HCT116 (cell line): ENCODE data around the gene CHKA. TPM values are rescaled to one million over a fixed set of nuclear protein-coding genes. Genes with fewer than 3 reads are reported as not detected.

ENCODE experiments used
- FOSL1 ChIP-seq: IDR thresholded peaks from 2 replicates; pipeline ENCODE4 v1.6.1; 2012; ENCODE audit warnings: low read depth
- RAD21 ChIP-seq: IDR thresholded peaks from 2 replicates; pipeline ENCODE4 v1.6.1; 2012; ENCODE audit warnings: low read depth, mild to moderate bottlenecking
- SP1 ChIP-seq: IDR thresholded peaks from 2 replicates; pipeline ENCODE4 v1.6.1; 2012; ENCODE audit warnings: low read depth
- TCF7L2 ChIP-seq: IDR thresholded peaks from 2 replicates; pipeline ENCODE4 v1.7.0; 2011; ENCODE audit warnings: borderline replicate concordance, inconsistent platforms; ENCODE audit not compliant: insufficient read depth, insufficient read length; ENCODE audit errors: extremely low read depth
- YY1 ChIP-seq: IDR thresholded peaks from 2 replicates; pipeline ENCODE4 v1.6.1; 2011; ENCODE audit warnings: low read length, low read depth, moderate library complexity, mild to moderate bottlenecking; ENCODE audit not compliant: insufficient replicate concordance; ENCODE audit errors: extremely low read depth
- ZFX ChIP-seq: fragments of 450-650 bp; IDR thresholded peaks from 2 replicates; pipeline ENCODE4 v1.6.1; 2017
- ZNF274 ChIP-seq: fragments of 200-500 bp; sonication (Bioruptor generic); IDR thresholded peaks from 2 replicates; pipeline ENCODE4 v1.6.1; 2014; ENCODE audit warnings: mild to moderate bottlenecking, low read depth, low read length, inconsistent platforms
- microRNA-seq: library from miRNA; unstranded; fragments of <30 nt; microRNA quantifications from one replicate; pipeline ENCODE4, GENCODE V29; 2016; ENCODE audit warnings: borderline number of aligned reads
- total RNA-seq: library from RNA; stranded (reverse); gene quantifications from one replicate; pipeline ENCODE4 v1.2.1, GENCODE V29; 2021; ENCODE audit not compliant: unreplicated experiment
- TF ChIP-seq, protein P1 (sequence below): IDR thresholded peaks from 2 replicates; pipeline ENCODE4 v1.6.1; 2011; ENCODE audit warnings: mild to moderate bottlenecking, low read length, moderate library complexity; ENCODE audit not compliant: insufficient replicate concordance; ENCODE audit errors: extremely low read depth
- TF ChIP-seq, protein P2 (sequence below): IDR thresholded peaks from 2 replicates; pipeline ENCODE4 v1.6.1; 2012

Gene CHKA
- total RNA-seq, 1 experiment from 2014 or later, result 33.1 TPM

DNA sequence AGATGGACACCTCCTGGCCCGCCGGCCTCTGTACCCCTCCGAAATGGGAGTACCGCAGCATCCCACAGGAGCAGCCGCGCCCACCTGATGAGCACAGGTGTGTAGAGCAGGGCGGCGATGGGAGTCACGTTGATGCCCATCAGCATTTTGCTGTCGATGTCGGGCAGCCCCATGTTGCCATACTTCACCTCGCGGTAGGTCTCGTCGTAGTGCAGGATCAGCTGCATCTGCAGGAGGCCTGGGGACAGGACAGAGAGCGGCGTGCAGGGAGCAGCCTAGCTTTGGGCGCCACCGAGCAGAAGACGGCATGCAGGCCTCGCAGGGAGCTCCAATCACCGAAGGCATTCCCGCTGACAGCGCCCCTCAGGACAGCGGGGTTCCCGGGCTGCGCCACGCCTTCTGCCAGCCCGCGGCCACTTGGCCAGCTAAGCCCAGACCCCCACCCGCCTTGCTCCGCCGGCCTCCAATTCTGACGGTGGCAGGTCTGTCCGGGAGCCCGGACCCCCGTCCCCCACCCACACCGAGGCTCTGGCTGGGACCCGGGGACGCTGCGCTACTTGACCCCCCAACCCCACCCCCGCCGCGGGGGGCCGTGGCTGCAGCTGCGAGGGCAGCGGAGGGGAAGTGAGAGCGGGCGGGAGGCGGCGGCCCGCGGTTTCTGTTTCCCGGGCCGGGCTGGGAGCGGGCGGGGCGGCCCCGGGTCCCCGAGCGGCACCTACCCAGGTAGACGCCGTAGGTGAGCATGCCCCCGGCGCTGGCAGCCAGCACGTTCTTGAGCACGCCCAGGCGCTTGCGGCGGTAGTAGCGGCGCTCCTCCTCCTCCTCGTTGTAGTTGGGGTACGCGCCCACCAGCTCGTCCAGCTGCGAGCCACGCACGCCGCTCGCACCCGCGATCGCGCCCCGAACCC lies 118.0 kb downstream of the CHKA start (continued):
- TF ChIP-seq, protein P1, sequence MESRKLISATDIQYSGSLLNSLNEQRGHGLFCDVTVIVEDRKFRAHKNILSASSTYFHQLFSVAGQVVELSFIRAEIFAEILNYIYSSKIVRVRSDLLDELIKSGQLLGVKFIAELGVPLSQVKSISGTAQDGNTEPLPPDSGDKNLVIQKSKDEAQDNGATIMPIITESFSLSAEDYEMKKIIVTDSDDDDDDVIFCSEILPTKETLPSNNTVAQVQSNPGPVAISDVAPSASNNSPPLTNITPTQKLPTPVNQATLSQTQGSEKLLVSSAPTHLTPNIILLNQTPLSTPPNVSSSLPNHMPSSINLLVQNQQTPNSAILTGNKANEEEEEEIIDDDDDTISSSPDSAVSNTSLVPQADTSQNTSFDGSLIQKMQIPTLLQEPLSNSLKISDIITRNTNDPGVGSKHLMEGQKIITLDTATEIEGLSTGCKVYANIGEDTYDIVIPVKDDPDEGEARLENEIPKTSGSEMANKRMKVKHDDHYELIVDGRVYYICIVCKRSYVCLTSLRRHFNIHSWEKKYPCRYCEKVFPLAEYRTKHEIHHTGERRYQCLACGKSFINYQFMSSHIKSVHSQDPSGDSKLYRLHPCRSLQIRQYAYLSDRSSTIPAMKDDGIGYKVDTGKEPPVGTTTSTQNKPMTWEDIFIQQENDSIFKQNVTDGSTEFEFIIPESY, result no peak
- TF ChIP-seq, protein P2, sequence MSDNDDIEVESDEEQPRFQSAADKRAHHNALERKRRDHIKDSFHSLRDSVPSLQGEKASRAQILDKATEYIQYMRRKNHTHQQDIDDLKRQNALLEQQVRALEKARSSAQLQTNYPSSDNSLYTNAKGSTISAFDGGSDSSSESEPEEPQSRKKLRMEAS, result no peak
- TF ChIP-seq SP1, result no peak
- TF ChIP-seq YY1, result no peak
- no peak for TF ChIP-seq ZFX
- TF ChIP-seq TCF7L2, result no peak
- TF ChIP-seq FOSL1, result no peak
- TF ChIP-seq RAD21, result no peak
- TF ChIP-seq ZNF274, result no peak
- TF ChIP-seq, all 23 proteins: peak for 0

Small RNA genes lying within 50 kb of the gene (microRNA-seq; reads per million reads assigned to microRNA genes)
- not detected for gene MIR4691
- not detected for gene MIR6753
- gene MIR7113, result not detected

Other genes starting within 250 kb of the CHKA start
- gene UNC93B1, start 117.3 kb downstream of the CHKA start, total RNA-seq, result 72.9 TPM
- gene ALDH3B1, start 111.1 kb downstream of the CHKA start, total RNA-seq, result 25.5 TPM
- 189 TPM for gene NDUFS8, start 90.7 kb downstream of the CHKA start, total RNA-seq
- 101 TPM for gene TCIRG1, start 82.4 kb downstream of the CHKA start, total RNA-seq
- gene KMT5B, start 91.9 kb upstream of the CHKA start, total RNA-seq, result 35.1 TPM
- 37.8 TPM for gene C11orf24, start 150.6 kb upstream of the CHKA start, total RNA-seq
- 55.2 TPM for gene LRP5, start 191.2 kb upstream of the CHKA start, total RNA-seq